H9 (cell line): ENCODE results near the gene RESP18. TPM values are rescaled to one million over a fixed set of nuclear protein-coding genes. Genes with fewer than 3 reads are reported as not detected.

Experiments used
- DNase-seq: peaks from one replicate; pipeline ENCODE4 v3.0.0-alpha.2; 2017
- H2AFZ ChIP-seq: one replicate; pipeline ENCODE4 v1.6.1; 2013; ENCODE audit warnings: mild to moderate bottlenecking, low read length, control low read depth, moderate library complexity
- H2AK5ac ChIP-seq: 2 replicates; pipeline ENCODE4 v1.6.1; 2013; ENCODE audit warnings: low read length, control low read depth, mixed read lengths; ENCODE audit not compliant: insufficient read length
- H2BK120ac ChIP-seq: one replicate; pipeline ENCODE4 v1.6.1; 2013; ENCODE audit warnings: low read depth, mild to moderate bottlenecking, low read length, control low read depth, inconsistent platforms; ENCODE audit not compliant: poor library complexity, severe bottlenecking
- H2BK12ac ChIP-seq: 2 replicates; pipeline ENCODE4 v1.6.1; 2013; ENCODE audit warnings: low read length, control low read depth, mixed read lengths, low read depth; ENCODE audit not compliant: insufficient read length
- H2BK15ac ChIP-seq: 2 replicates; pipeline ENCODE4 v1.6.1; 2013; ENCODE audit warnings: low read depth, low read length, control low read depth
- H2BK20ac ChIP-seq: one replicate; pipeline ENCODE4 v1.6.1; 2013; ENCODE audit warnings: low read depth, mild to moderate bottlenecking, low read length, control low read depth, inconsistent platforms; ENCODE audit not compliant: poor library complexity, severe bottlenecking
- H2BK5ac ChIP-seq: 2 replicates; pipeline ENCODE4 v1.6.1; 2013; ENCODE audit warnings: low read length, control low read depth, mixed read lengths; ENCODE audit not compliant: insufficient read length
- H3K14ac ChIP-seq: 2 replicates; pipeline ENCODE4 v1.6.1; 2013; ENCODE audit warnings: low read length, control low read depth; ENCODE audit not compliant: insufficient read depth
- H3K18ac ChIP-seq: 2 replicates; pipeline ENCODE4 v1.6.1; 2013; ENCODE audit warnings: low read depth, mild to moderate bottlenecking, mixed read lengths, low read length, control low read depth; ENCODE audit not compliant: insufficient read length
- H3K23ac ChIP-seq: 2 replicates; pipeline ENCODE4 v1.6.1; 2013; ENCODE audit warnings: low read length, control low read depth, mixed read lengths, low read depth; ENCODE audit not compliant: insufficient read length
- H3K23me2 ChIP-seq: 2 replicates; pipeline ENCODE4 v1.6.1; 2013; ENCODE audit warnings: low read depth, mild to moderate bottlenecking, mixed read lengths, low read length, control low read depth; ENCODE audit not compliant: insufficient read length, poor library complexity, severe bottlenecking
- H3K27ac ChIP-seq: 2 replicates; pipeline ENCODE4 v1.5.1; 2013; ENCODE audit warnings: low read length, control low read depth, mixed read lengths, low read depth; ENCODE audit not compliant: insufficient read length
- H3K27me3 ChIP-seq: 2 replicates; pipeline ENCODE4 v1.6.1; 2013; ENCODE audit warnings: low read length, control low read depth, inconsistent platforms; ENCODE audit not compliant: insufficient read depth
- H3K4ac ChIP-seq: 2 replicates; pipeline ENCODE4 v1.6.1; 2013; ENCODE audit warnings: low read depth, mild to moderate bottlenecking, control low read depth, inconsistent platforms, low read length, moderate library complexity
- H3K4me1 ChIP-seq: 2 replicates; pipeline ENCODE4 v1.6.1; 2013; ENCODE audit warnings: low read length, control low read depth, inconsistent platforms; ENCODE audit not compliant: insufficient read depth
- H3K4me2 ChIP-seq: 2 replicates; pipeline ENCODE4 v1.6.1; 2013; ENCODE audit warnings: low read length, control low read depth, mixed read lengths; ENCODE audit not compliant: insufficient read length, insufficient read depth
- H3K56ac ChIP-seq: 2 replicates; pipeline ENCODE4 v1.6.1; 2013; ENCODE audit warnings: low read depth, mild to moderate bottlenecking, mixed read lengths, low read length, control low read depth; ENCODE audit not compliant: insufficient read length
- H3K79me1 ChIP-seq: 2 replicates; pipeline ENCODE4 v1.6.1; 2013; ENCODE audit warnings: low read depth, mild to moderate bottlenecking, moderate library complexity, low read length, control low read depth, inconsistent platforms; ENCODE audit not compliant: insufficient read depth, poor library complexity, severe bottlenecking
- H3K79me2 ChIP-seq: 2 replicates; pipeline ENCODE4 v1.6.1; 2013; ENCODE audit warnings: low read length, control low read depth, inconsistent platforms; ENCODE audit not compliant: insufficient read depth
- H3K9ac ChIP-seq: 2 replicates; pipeline ENCODE4 v1.6.1; 2013; ENCODE audit warnings: low read length, control low read depth, mixed read lengths; ENCODE audit not compliant: insufficient read length; ENCODE audit errors: extremely low read depth
- H3K9me3 ChIP-seq: one replicate; pipeline ENCODE4 v1.6.1; 2013; ENCODE audit warnings: low read depth, low read length, inconsistent platforms; ENCODE audit not compliant: control insufficient read depth
- H3T11ph ChIP-seq: one replicate; pipeline ENCODE4 v1.6.1; 2013; ENCODE audit warnings: mild to moderate bottlenecking, low read length, control low read depth, inconsistent platforms
- H4K20me1 ChIP-seq: one replicate; pipeline ENCODE4 v1.6.1; 2013; ENCODE audit not compliant: control insufficient read depth, insufficient read length, insufficient read depth
- H4K5ac ChIP-seq: 2 replicates; pipeline ENCODE4 v1.6.1; 2013; ENCODE audit warnings: low read depth, mild to moderate bottlenecking, mixed read lengths, low read length, control low read depth; ENCODE audit not compliant: insufficient read length
- H4K8ac ChIP-seq: replicated peaks from 2 replicates; pipeline ENCODE4 v1.6.1; 2013; ENCODE audit warnings: low read length, control low read depth, mixed read lengths, low read depth; ENCODE audit not compliant: insufficient read length
- H4K91ac ChIP-seq: 2 replicates; pipeline ENCODE4 v1.6.1; 2013; ENCODE audit warnings: low read depth, mild to moderate bottlenecking, moderate library complexity, mixed read lengths, low read length, control low read depth; ENCODE audit not compliant: insufficient read length
- H3K27ac Mint-ChIP-seq, 3 experiments: 2 replicates in 2 of 3; 3 replicates in 1 of 3; pipeline ENCODE4 v1.8.0; 2020 to 2021; ENCODE audit warnings: mixed read lengths in 3 of 3, mild to moderate bottlenecking in 1 of 3, moderate library complexity in 1 of 3
- H3K27me3 Mint-ChIP-seq: 2 replicates; pipeline ENCODE4 v1.8.0; 2021; ENCODE audit warnings: low read depth, mild to moderate bottlenecking, moderate library complexity, mixed read lengths
- H3K36me3 Mint-ChIP-seq, 3 experiments: 2 replicates in 2 of 3; 3 replicates in 1 of 3; pipeline ENCODE4 v1.8.0; 2020 to 2021; ENCODE audit warnings: low read depth in 3 of 3, mixed read lengths in 3 of 3; ENCODE audit not compliant: insufficient read depth in 1 of 3
- H3K4me1 Mint-ChIP-seq, 2 experiments: 2 replicates each; pipeline ENCODE4 v1.8.0; 2020; ENCODE audit warnings: mixed read lengths in 2 of 2
- H3K4me3 Mint-ChIP-seq, 2 experiments: 2 replicates in 1 of 2; 3 replicates in 1 of 2; pipeline ENCODE4 v1.8.0; 2020 to 2021; ENCODE audit warnings: mild to moderate bottlenecking in 2 of 2, mixed read lengths in 2 of 2, moderate library complexity in 1 of 2
- H3K9me3 Mint-ChIP-seq, 2 experiments: 2 replicates in 1 of 2; 3 replicates in 1 of 2; pipeline ENCODE4 v1.8.0; 2020; ENCODE audit warnings: mild to moderate bottlenecking in 2 of 2, mixed read lengths in 2 of 2, moderate library complexity in 1 of 2
- CTCF ChIP-seq: fragments of 200-600 bp; sonication (generic); conservative IDR thresholded peaks from 3 replicates; pipeline ENCODE4 v1.8.0; 2021; ENCODE audit warnings: antibody characterized with exemption, mild to moderate bottlenecking
- WGBS: extraction: QIAGEN DNeasy Blood & Tissue Kit; methylation state at CpG from one replicate; pipeline ENCODE4 v1.1.7; 2013; ENCODE audit warnings: missing lambda C conversion rate, low lambda C conversion rate, mixed read lengths; ENCODE audit not compliant: insufficient read length; ENCODE audit errors: extremely low coverage; 5-methylcytosine and 5-hydroxymethylcytosine counted together
- total RNA-seq: library from RNA; stranded (reverse); gene quantifications from 2 replicates; pipeline ENCODE4 v1.2.1, GENCODE V29; 2021

RESP18 gene
- total RNA-seq, 1 experiment from 2014 or later, result not detected

- H3K9me3 Mint-ChIP-seq, result no peaks in the 10 kb centered on the region
- no peaks in the 10 kb centered on the region for H3K23me2 ChIP-seq
- no peak overlapping the region for H2BK12ac ChIP-seq
- TF ChIP-seq CTCF, result no peak
- H4K5ac ChIP-seq, result no peak overlapping the region
- H3K27ac Mint-ChIP-seq, result no peak overlapping the region
- H4K91ac ChIP-seq, result no peak overlapping the region
- H3K4me2 ChIP-seq, result no peak overlapping the region
- H3K18ac ChIP-seq, result no peak overlapping the region
- no peak overlapping the region for H2BK15ac ChIP-seq
- no peak overlapping the region for H4K8ac ChIP-seq
- no peak overlapping the region for H3K23ac ChIP-seq
- no peak overlapping the region for H2BK120ac ChIP-seq
- H3K4me3 Mint-ChIP-seq, result no peak overlapping the region
- no peaks in the 10 kb centered on the region for H3K79me2 ChIP-seq
- H3K9ac ChIP-seq, result no peak overlapping the region
- no peaks in the 10 kb centered on the region for H3K79me1 ChIP-seq
- H3K27me3 Mint-ChIP-seq, result no peaks in the 10 kb centered on the region; the same call in 1 of the 2 replicates
- H2AFZ ChIP-seq, result no peak overlapping the region
- no peak overlapping the region for H3T11ph ChIP-seq
- H3K27me3 ChIP-seq, result no peaks in the 10 kb centered on the region
- no peaks in the 10 kb centered on the region for H3K4me1 ChIP-seq
- no peak for DNase-seq
- H2BK5ac ChIP-seq, result no peak overlapping the region
- H3K4me1 Mint-ChIP-seq, result peaks cover 0 to 3% of the 10 kb centered on the region in 2 experiments; a peak in 1 of 4 replicates
- peaks cover 4% of the 10 kb centered on the region in 3 experiments; a peak in 5 of 7 replicates for H3K36me3 Mint-ChIP-seq
- H3K4ac ChIP-seq, result no peak overlapping the region
- H3K9me3 ChIP-seq, result no peaks in the 10 kb centered on the region
- no CpG with 5 or more reads among the region's 3 CpGs for WGBS
- no peaks in the 10 kb centered on the region for H4K20me1 ChIP-seq
- no peak overlapping the region for H3K27ac ChIP-seq
- H3K56ac ChIP-seq, result no peak overlapping the region
- H2BK20ac ChIP-seq, result no peak overlapping the region
- no peak overlapping the region for H2AK5ac ChIP-seq
- H3K14ac ChIP-seq, result no peak overlapping the region
These were observed 36.2 kb upstream of the RESP18 start for GRCh38 chr2:219368690-219369191.
